ENCODE measurements around the gene NODAL.

Gene NODAL

DNA sequence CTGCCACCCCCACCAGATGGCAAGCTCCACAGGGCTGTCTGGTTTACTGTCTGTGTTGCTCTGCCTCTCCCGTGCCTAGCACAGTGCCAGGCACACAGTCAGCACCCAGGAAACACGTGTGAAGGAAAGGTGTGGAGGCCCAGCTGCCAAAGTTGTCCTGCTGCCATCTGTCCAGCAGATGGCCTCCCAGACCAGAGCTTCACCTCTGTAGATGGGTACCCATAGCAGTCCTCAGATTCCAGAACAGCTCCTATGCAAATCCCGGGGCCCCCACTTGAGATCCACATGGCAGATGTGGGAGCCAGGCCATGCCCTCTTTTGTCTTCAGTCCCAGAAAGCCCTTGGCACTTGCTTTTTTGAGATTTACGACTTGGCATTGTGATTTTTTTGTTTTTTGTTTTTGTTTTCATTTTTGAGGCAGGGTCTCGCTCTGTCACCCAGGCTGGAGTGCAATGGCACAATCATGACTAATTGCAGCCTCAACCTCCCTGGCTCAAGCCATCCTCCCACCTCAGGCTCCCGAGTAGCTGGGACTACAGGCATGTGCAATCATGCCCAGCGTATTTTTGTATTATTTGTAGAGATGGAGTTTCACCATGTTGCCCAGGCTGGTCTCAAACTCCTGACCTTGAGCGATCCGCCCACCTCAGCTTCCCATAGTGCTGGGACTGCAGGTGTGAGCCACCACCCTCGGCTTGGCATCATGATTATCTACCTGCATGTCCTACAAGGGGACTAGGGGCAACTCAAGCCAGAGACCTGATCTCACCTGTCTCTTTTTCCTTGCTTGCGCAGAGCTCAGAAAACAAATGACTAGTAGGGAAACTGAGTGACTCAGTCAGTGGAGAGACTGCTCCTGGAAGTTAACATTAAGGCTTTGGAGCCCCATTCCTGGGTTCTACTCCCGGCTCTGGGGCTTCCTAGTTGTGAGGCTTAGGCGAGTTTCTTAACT is 20.2 kb upstream of the NODAL start:
- H3K9ac ChIP-seq (ENCODE audit: low read depth, low read length) = no peak overlapping the region
- H3K4me3 ChIP-seq (ENCODE audit: low read depth, low read length) = no peak overlapping the region
- H3K4me1 ChIP-seq (ENCODE audit: control insufficient read depth, insufficient read depth, low read length) = peaks cover 5% of the 10 kb centered on the region

DNA sequence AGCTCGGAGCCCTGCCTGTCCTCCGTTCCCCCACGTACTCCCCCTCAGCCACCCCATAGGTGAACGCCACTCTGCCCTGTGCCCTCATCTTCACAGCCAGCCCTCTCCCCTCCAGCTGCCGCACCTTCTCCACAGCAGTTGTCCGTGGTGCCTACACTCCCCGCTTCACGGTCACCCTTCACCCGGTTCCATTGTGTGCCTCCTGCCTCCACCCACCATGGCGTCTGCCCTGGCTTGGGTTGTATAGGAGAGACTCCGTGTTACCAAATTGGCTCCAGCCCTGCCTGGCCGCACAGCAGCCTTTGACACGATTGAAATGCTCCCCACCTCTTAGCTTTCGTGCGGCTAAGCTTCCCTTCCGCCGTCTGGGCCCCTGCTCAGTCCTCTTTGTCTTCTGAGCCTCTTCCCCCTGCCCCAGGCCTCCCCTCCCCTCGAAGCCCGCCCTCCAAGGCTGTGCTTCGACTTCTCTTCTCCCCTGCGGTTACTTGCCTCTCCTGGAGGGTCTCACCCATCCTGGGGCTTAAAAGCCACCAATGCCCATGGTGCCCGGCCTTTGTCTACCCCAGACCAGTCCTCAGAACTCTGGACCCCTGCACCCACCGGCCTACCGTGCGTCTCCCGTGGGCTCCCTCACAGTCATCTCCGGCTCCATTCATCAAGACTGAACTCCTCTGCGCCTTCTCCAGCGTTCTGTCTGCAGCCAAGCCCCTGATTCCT is 18.5 kb upstream of the NODAL start:
- Histone ChIP-seq H3K36me3 (ENCODE audit: control insufficient read depth, insufficient read depth, low read length) (no peaks in the 10 kb centered on the region), H3K27me3 (ENCODE audit: control insufficient read depth, insufficient read depth, low read length) (peaks cover 40% of the 10 kb centered on the region), H3K9me3 (ENCODE audit: control insufficient read depth, insufficient read depth, low read length) (no peaks in the 10 kb centered on the region), H3K4me3 (ENCODE audit: low read depth, low read length) (peak overlapping the region; percentile 61), H3K4me1 (ENCODE audit: control insufficient read depth, insufficient read depth, low read length) (peaks cover 11% of the 10 kb centered on the region), H3K9ac (ENCODE audit: low read depth, low read length) (no peak overlapping the region)

More for the DNA sequence above, 20.2 kb upstream of the NODAL start:
- no peaks in the 10 kb centered on the region for H3K9me3 ChIP-seq (ENCODE audit: control insufficient read depth, insufficient read depth, low read length)
- H3K27me3 ChIP-seq (ENCODE audit: control insufficient read depth, insufficient read depth, low read length) = peaks cover 29% of the 10 kb centered on the region
- H3K36me3 ChIP-seq (ENCODE audit: control insufficient read depth, insufficient read depth, low read length) = no peaks in the 10 kb centered on the region

DNA sequence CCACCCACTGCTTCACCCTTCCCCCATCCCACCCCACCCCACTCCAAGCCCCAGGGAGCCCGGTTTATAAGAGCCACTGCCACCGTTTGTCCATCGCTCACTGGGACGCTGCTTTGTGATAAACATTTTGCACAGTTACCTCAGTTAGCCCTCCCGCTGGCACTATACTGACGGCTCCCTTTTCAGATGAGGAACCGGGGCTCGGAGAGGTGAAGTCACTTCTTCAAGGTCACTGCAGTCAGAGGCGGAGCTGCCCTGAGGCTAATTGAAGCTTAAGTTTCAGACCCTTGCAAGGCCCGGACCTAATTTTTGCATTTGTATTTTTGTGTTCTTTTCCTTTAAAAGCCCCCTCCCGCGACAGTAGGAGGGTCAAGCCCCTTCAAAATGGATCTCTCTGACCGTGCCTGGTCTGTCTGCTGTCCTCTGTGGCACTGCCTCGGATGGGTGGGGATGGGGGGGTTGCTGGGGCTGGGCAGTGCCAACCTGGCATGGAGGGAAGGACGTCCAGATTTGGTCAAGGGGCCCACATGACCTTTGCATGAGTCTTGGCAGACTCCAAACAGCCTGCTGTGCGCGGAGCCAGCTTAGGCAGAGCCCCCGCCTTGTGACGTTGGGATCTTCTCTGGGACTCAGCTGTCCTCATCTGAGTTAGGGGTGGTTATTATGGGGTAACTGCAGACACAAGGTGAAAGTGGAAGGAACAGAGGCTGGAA is 17.7 kb upstream of the NODAL start:
- Histone ChIP-seq H3K9me3 (ENCODE audit: control insufficient read depth, insufficient read depth, low read length) (no peaks in the 10 kb centered on the region), H3K4me3 (ENCODE audit: low read depth, low read length) (peak overlapping the region; percentile 61), H3K9ac (ENCODE audit: low read depth, low read length) (no peak overlapping the region), H3K4me1 (ENCODE audit: control insufficient read depth, insufficient read depth, low read length) (peaks cover 11% of the 10 kb centered on the region), H3K36me3 (ENCODE audit: control insufficient read depth, insufficient read depth, low read length) (no peaks in the 10 kb centered on the region), H3K27me3 (ENCODE audit: control insufficient read depth, insufficient read depth, low read length) (peaks cover 40% of the 10 kb centered on the region)

DNA sequence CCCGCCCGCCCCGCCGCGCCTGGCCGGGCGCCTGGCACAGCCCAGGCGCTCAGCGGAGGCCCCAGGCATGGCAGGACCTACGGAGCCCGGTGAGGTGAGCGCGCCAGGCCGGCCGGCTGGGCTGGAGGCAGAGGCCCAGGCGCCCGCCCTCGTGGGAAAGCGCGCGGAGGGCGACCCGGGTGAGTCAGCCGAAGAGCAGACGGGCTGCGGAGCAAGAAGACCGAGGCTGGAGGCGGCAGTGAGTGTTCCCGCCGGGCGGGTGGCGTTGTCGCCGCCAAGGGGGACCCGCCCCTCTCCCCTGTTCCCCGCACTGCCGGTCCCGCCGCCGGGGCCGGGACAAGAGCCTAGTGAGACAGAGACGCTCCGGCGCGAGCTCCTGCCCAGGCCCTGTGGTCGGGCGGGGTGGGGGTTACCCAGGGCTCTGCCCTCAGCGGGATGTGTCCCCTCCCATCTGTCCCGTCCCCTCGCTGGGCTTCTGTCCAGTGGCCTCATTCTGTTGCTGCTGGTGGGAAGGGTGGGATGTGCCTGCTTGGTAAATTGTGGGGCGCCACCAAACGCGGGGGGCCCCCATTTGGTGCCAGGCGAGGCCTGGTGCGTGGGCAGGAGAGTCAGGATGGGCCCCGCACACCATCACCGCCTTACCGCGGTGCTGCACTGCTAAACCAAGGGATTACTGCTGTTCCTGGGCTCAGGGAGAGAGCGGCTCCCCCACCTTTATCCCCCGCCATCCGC is 17.0 kb upstream of the NODAL start:
- Histone ChIP-seq H3K36me3 (ENCODE audit: control insufficient read depth, insufficient read depth, low read length) (no peaks in the 10 kb centered on the region), H3K9ac (ENCODE audit: low read depth, low read length) (no peak overlapping the region), H3K4me3 (ENCODE audit: low read depth, low read length) (peak overlapping the region; percentile 61), H3K4me1 (ENCODE audit: control insufficient read depth, insufficient read depth, low read length) (peaks cover 11% of the 10 kb centered on the region), H3K9me3 (ENCODE audit: control insufficient read depth, insufficient read depth, low read length) (no peaks in the 10 kb centered on the region), H3K27me3 (ENCODE audit: control insufficient read depth, insufficient read depth, low read length) (peaks cover 40% of the 10 kb centered on the region)

DNA sequence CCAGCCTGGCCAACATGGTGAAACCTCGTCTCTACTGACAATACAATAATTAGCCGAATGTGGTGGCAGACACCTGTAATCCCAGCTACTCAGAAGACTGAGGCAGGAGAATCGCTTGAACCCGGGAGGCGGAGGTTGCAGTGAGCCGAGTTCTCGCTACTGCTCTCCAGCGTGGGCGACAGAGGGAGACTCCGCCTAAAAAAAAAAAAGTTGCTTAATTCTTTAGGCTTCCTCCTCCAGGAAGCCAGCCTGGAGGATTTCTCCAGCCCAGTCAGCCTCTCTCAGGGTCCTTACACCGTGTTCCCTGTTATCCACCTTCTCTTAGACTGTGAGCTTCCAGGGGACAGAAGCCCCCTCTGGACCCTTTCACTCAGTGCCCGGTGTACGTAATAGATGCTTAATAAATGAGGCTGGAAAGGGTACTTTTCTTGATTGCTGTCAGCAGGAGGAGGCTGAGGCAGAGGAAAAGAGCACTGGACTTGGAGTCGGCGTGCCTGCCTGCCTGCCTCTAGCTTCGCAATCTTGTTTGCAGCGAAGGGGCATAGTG is 16.4 kb upstream of the NODAL start:
- peaks cover 11% of the 10 kb centered on the region for H3K4me1 ChIP-seq (ENCODE audit: control insufficient read depth, insufficient read depth, low read length)
- no peaks in the 10 kb centered on the region for H3K36me3 ChIP-seq (ENCODE audit: control insufficient read depth, insufficient read depth, low read length)
- H3K9me3 ChIP-seq (ENCODE audit: control insufficient read depth, insufficient read depth, low read length) = no peaks in the 10 kb centered on the region
- H3K27me3 ChIP-seq (ENCODE audit: control insufficient read depth, insufficient read depth, low read length) = peaks cover 40% of the 10 kb centered on the region
- peak overlapping the region; percentile 61 for H3K4me3 ChIP-seq (ENCODE audit: low read depth, low read length)
- no peak overlapping the region for H3K9ac ChIP-seq (ENCODE audit: low read depth, low read length)

DNA sequence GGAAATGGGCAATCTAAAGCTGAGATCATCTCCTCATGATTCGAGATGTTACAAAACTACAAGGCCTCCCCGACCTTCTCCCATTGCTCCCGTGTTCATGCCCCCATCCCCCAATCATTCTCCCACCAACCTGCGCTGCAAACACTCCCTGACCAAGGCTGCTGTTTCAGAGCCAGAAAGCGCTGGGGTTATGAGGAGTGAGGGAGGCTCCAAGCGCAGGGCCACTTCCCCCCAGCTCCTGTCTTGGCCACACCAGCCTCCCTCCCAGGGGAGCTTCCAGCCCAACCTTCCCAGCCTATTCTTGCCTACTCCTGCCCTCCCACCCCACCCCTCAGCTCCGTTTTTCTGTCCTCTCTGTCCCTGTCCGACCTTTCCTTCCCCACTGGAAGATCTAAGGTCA is 14.7 kb upstream of the NODAL start:
- H3K27me3 ChIP-seq (ENCODE audit: control insufficient read depth, insufficient read depth, low read length) = peaks cover 38% of the 10 kb centered on the region
- H3K9me3 ChIP-seq (ENCODE audit: control insufficient read depth, insufficient read depth, low read length) = no peaks in the 10 kb centered on the region
- H3K9ac ChIP-seq (ENCODE audit: low read depth, low read length) = no peak overlapping the region
- H3K36me3 ChIP-seq (ENCODE audit: control insufficient read depth, insufficient read depth, low read length) = no peaks in the 10 kb centered on the region
- peaks cover 11% of the 10 kb centered on the region for H3K4me1 ChIP-seq (ENCODE audit: control insufficient read depth, insufficient read depth, low read length)
- H3K4me3 ChIP-seq (ENCODE audit: low read depth, low read length) = no peak overlapping the region

GRCh38 chr10:70455213-70455630 is 13.7 kb upstream of the NODAL start:
- H3K4me1 ChIP-seq (ENCODE audit: control insufficient read depth, insufficient read depth, low read length) = peaks cover 14% of the 10 kb centered on the region
- no peaks in the 10 kb centered on the region for H3K9me3 ChIP-seq (ENCODE audit: control insufficient read depth, insufficient read depth, low read length)
- H3K4me3 ChIP-seq (ENCODE audit: low read depth, low read length) = no peak overlapping the region
- no peaks in the 10 kb centered on the region for H3K36me3 ChIP-seq (ENCODE audit: control insufficient read depth, insufficient read depth, low read length)
- no peak overlapping the region for H3K9ac ChIP-seq (ENCODE audit: low read depth, low read length)
- H3K27me3 ChIP-seq (ENCODE audit: control insufficient read depth, insufficient read depth, low read length) = peaks cover 33% of the 10 kb centered on the region

DNA sequence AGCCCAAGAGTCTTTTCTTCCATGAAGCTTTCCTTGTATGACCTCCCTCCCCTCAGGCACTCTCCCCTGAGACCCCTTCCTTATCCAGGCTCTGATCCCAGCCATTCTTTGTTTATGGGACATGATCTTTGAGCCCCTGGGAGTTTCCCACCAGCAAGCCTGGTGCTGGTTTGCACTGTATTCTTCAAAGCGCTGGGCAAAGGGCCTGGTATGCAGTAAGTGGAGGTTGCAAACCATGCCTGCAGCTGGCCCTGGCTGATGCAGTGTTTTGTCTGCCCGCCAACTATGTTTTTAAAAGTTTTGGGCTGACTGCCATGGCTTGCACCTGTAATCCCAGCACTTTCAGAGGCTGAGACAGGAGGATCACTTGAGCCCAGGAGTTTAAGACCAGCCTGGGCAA is 6.8 kb upstream of the NODAL start:
- Histone ChIP-seq H3K4me1 (ENCODE audit: control insufficient read depth, insufficient read depth, low read length) (peaks cover 11% of the 10 kb centered on the region), H3K27me3 (ENCODE audit: control insufficient read depth, insufficient read depth, low read length) (no peaks in the 10 kb centered on the region), H3K9ac (ENCODE audit: low read depth, low read length) (no peak overlapping the region), H3K4me3 (ENCODE audit: low read depth, low read length) (no peak overlapping the region), H3K36me3 (ENCODE audit: control insufficient read depth, insufficient read depth, low read length) (no peaks in the 10 kb centered on the region), H3K9me3 (ENCODE audit: control insufficient read depth, insufficient read depth, low read length) (no peaks in the 10 kb centered on the region)

DNA sequence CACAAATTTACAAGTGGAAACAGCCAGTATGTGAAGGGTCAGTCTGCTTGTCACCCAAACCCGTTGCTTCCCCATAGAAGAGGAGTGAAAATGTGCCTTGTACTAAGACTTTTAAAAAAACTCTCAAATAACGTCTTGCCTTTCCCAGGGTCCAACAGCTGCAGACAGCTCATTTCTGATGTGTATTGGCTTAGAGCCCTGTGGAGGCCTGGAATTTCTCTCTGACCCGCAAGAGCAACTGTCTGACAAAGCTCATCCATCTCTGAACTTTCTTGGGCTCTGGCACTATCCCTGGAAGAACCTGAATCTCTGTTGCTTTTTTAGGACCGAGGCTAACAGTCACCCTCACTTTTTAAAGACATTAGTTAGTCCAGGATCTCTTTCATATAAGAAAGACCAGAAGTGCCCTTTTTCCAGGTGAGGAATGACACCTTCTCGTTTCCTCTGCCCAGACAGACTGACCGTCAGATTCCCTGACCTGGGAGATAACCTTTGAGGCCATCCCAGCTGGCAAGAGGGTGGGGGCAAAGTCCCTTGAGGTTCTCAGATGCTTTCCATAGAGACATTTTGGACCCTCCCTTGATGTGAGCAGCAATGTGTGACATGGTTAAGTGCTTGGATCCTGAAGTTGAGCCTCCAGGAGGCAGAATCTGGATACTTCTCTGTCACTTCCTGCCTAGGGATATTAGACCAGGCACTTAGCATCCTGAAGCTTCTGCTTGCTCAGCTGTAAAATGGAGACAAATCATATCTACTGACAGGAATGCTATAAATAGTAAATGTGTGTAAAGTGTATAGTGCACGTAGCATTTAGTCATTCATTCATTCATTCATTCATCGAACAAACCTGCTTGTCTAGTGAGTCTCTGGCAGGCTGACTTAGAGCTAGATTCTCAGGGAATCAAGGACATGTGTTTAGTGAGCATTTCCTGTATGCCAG is 4.5 kb upstream of the NODAL start:
- Histone ChIP-seq H3K4me1 (ENCODE audit: control insufficient read depth, insufficient read depth, low read length) (peaks cover 23% of the 10 kb centered on the region), H3K27me3 (ENCODE audit: control insufficient read depth, insufficient read depth, low read length) (peaks cover 4% of the 10 kb centered on the region), H3K36me3 (ENCODE audit: control insufficient read depth, insufficient read depth, low read length) (no peaks in the 10 kb centered on the region), H3K9me3 (ENCODE audit: control insufficient read depth, insufficient read depth, low read length) (no peaks in the 10 kb centered on the region), H3K4me3 (ENCODE audit: low read depth, low read length) (no peak overlapping the region), H3K9ac (ENCODE audit: low read depth, low read length) (no peak overlapping the region)

- Histone ChIP-seq H3K9me3 (ENCODE audit: control insufficient read depth, insufficient read depth, low read length) (no peaks in the 10 kb centered on the region), H3K27me3 (ENCODE audit: control insufficient read depth, insufficient read depth, low read length) (peaks cover 16% of the 10 kb centered on the region), H3K36me3 (ENCODE audit: control insufficient read depth, insufficient read depth, low read length) (no peaks in the 10 kb centered on the region), H3K9ac (ENCODE audit: low read depth, low read length) (no peak overlapping the region), H3K4me3 (ENCODE audit: low read depth, low read length) (no peak overlapping the region), H3K4me1 (ENCODE audit: control insufficient read depth, insufficient read depth, low read length) (peaks cover 20% of the 10 kb centered on the region)
These were observed 3.3 kb upstream of the NODAL start for GRCh38 chr10:70444744-70445143.
